Measurements from ENCODE around the gene SLC25A4. TPM values are rescaled to one million over a fixed set of nuclear protein-coding genes. Genes with fewer than 3 reads are reported as not detected.

SLC25A4 gene
- total RNA-seq, 4 donors from 2014 or later = 17.3 to 64.4 (median 37.1) TPM

DNA sequence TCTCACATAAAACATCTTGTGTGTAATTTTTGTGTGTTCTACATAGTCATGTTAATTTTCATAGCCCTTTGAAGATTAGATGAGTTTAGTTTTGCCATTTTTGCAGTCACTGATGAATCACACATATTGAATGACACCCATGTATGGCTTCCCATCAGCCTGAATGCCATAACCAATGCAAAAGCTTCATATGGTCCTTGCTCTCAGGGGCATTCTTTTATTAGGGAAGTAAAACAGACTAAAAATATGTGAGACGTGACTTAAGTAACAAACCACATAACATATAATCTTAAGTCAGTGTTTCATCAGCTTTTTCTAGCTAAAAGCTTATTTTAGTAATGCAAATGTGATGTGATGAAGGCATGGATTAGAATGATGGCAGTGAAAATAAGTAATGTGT is 8.2 kb downstream of the SLC25A4 start:
- H3K9me3 ChIP-seq = no peaks in the 10 kb centered on the region
- DNase-seq = no peak
- H3K4me1 ChIP-seq = no peaks in the 10 kb centered on the region
- no peak overlapping the region for H3K4me3 ChIP-seq
- TF ChIP-seq, protein P1, sequence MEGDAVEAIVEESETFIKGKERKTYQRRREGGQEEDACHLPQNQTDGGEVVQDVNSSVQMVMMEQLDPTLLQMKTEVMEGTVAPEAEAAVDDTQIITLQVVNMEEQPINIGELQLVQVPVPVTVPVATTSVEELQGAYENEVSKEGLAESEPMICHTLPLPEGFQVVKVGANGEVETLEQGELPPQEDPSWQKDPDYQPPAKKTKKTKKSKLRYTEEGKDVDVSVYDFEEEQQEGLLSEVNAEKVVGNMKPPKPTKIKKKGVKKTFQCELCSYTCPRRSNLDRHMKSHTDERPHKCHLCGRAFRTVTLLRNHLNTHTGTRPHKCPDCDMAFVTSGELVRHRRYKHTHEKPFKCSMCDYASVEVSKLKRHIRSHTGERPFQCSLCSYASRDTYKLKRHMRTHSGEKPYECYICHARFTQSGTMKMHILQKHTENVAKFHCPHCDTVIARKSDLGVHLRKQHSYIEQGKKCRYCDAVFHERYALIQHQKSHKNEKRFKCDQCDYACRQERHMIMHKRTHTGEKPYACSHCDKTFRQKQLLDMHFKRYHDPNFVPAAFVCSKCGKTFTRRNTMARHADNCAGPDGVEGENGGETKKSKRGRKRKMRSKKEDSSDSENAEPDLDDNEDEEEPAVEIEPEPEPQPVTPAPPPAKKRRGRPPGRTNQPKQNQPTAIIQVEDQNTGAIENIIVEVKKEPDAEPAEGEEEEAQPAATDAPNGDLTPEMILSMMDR (IDR thresholded peaks at IDR 0.05) = no peak
- TF ChIP-seq POLR2A (IDR thresholded peaks at IDR 0.05) = no peak
- H3K27ac ChIP-seq = no peak overlapping the region
- peaks cover 0 to 3% (median 0%) of the 10 kb centered on the region in 3 donors for H3K36me3 ChIP-seq
- no peaks in the 10 kb centered on the region for H3K27me3 ChIP-seq

DNA sequence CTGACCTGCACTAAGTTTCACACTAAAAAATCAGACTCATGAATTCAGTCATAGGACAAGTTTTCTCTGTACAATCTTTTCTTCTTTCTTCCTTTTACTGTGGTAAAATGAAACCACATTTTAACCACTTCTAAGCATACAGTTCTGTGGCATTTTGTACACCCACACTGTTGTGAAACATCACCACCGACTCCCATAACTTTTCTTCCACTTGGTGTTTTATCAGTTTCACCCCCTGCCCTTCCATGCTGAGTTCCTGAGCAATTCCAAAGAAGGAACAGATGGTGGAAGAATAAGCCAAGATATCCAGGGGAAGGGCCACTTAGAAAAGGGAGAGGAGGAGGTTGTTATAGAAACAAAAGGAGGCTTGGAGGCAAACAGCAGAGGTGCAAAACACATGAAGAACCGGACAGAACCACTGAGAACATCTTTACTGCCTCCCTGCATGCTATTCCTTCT is 22.6 kb downstream of the SLC25A4 start:
- TF ChIP-seq, protein P1 (IDR thresholded peaks at IDR 0.05) = no peak
- no peak for TF ChIP-seq POLR2A (IDR thresholded peaks at IDR 0.05)
- DNase-seq = no peak
- H3K27me3 ChIP-seq = no peaks in the 10 kb centered on the region
- no peaks in the 10 kb centered on the region for H3K9me3 ChIP-seq
- peaks cover 0 to 32% (median 0%) of the 10 kb centered on the region in 3 donors for H3K36me3 ChIP-seq
- no peaks in the 10 kb centered on the region for H3K4me1 ChIP-seq
- no peak overlapping the region for H3K27ac ChIP-seq
- no peak overlapping the region for H3K4me3 ChIP-seq

DNA sequence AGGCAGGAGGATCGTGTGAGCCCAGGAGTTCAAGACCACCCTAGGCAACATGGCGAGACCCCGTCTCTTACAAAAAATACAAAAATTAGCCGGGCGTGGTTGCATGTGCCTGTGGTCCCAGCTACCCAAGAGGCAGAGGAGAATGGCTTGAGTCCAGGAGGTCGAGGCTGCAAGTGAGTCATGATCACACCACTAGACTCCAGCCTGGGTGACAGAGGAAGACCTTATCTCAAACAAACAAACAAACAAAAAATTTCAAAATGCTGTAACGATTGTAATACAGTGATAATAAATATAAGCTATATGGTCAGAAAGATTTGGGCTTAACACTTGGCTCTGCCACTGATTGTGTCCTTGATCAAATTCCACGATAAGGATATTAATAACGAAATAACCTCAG is 24.2 kb downstream of the SLC25A4 start:
- H3K27me3 ChIP-seq = no peaks in the 10 kb centered on the region
- H3K4me3 ChIP-seq = no peak overlapping the region
- H3K27ac ChIP-seq = no peak overlapping the region
- TF ChIP-seq, protein P1 (IDR thresholded peaks at IDR 0.05) = no peak
- TF ChIP-seq POLR2A (IDR thresholded peaks at IDR 0.05) = no peak
- H3K36me3 ChIP-seq = peaks cover 0 to 21% (median 0%) of the 10 kb centered on the region in 3 donors
- no peaks in the 10 kb centered on the region for H3K4me1 ChIP-seq
- no peak for DNase-seq
- H3K9me3 ChIP-seq = no peaks in the 10 kb centered on the region

DNA sequence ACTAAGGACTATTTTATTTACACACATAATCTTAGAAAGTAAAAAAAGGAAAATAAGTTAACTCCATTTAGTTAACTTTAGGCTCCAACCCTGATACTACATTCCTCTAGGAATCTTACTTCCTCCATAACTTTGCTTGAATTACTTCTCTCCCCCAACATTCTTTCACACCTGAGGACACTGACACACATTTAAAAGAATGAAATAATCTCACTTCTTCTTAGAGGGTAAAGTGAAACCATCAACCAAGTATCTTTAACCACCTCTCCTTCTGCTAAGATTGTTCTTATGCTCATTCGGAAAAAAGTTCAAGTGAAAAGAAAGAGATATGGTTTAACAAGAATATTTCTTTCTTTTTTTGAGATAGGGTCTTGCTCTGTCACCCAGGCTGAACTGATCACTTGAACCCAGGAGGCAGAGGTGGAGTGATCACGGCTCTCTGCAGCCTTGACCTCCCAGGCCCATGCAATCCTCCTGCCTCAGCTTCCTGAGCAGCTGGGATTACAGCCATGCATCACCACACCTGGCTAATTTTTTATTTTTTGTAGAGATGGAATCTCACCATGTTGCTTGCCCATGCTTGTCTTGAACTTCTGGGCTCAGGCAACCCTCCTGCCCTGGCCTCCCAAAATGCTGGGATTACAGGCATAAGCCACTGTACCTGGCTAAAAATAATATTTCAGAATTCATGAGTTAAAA is 28.5 kb downstream of the SLC25A4 start:
- TF ChIP-seq, protein P1 (IDR thresholded peaks at IDR 0.05) = no peak
- TF ChIP-seq POLR2A (IDR thresholded peaks at IDR 0.05) = no peak
- no peaks in the 10 kb centered on the region for H3K27me3 ChIP-seq
- no peak for DNase-seq
- H3K4me1 ChIP-seq = no peaks in the 10 kb centered on the region
- H3K27ac ChIP-seq = no peak overlapping the region
- H3K4me3 ChIP-seq = no peak overlapping the region
- H3K9me3 ChIP-seq = no peaks in the 10 kb centered on the region
- peaks cover 0 to 19% (median 0%) of the 10 kb centered on the region in 3 donors for H3K36me3 ChIP-seq

DNA sequence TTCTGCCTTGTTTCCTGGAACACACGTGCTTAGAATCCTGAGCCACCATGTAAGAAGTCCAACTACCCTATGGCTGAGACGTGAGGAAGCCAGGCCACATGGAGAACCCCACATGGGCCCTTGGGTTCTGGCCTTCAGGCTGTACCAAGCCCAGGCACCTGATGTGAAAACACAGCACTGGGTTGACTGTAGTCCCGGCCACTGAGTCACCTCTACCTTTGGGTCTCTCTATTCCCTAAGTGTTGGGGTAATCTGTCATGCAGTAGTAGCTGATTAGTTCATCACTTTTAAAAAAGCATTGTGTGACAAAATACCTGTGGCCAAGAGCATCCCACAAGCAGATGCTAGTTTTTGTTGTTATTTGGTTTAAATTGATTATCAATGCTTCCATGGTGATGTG is 36.4 kb downstream of the SLC25A4 start:
- TF ChIP-seq, protein P1 (IDR thresholded peaks at IDR 0.05) = no peak
- Histone ChIP-seq H3K4me1 (no peaks in the 10 kb centered on the region), H3K36me3 (peaks cover 0 to 11% (median 0%) of the 10 kb centered on the region in 3 donors), H3K4me3 (no peak overlapping the region), H3K9me3 (no peaks in the 10 kb centered on the region), H3K27ac (no peak overlapping the region), H3K27me3 (no peaks in the 10 kb centered on the region)
- no peak for DNase-seq

Data from Peyer's patch (tissue), 4 donors.